Neural progenitor cell (in vitro differentiated cells): Measurements from ENCODE around the gene PLD6. TPM values are rescaled to one million over a fixed set of nuclear protein-coding genes. Genes with fewer than 3 reads are reported as not detected.

Source experiments
- DNase-seq: peaks from one replicate; pipeline ENCODE4 v3.0.0-alpha.2; 2016; ENCODE audit warnings: low spot score
- H2AFZ ChIP-seq: fragments of 200-600 bp; sonication (generic); replicated peaks from 2 replicates; pipeline ENCODE4 v1.6.1; 2016; ENCODE audit warnings: antibody characterized with exemption
- H3F3A ChIP-seq: fragments of 200-600 bp; sonication (generic); 2 replicates; pipeline ENCODE4 v1.6.1; 2016; ENCODE audit warnings: antibody characterized with exemption, low read depth
- H3K27ac ChIP-seq: fragments of 200-600 bp; sonication (generic); 2 replicates; pipeline ENCODE4 v1.5.1; 2016; ENCODE audit warnings: mild to moderate bottlenecking
- H3K27me3 ChIP-seq: fragments of 200-600 bp; sonication (generic); 2 replicates; pipeline ENCODE4 v1.6.1; 2016; ENCODE audit warnings: mild to moderate bottlenecking, moderate library complexity
- H3K36me3 ChIP-seq: fragments of 200-600 bp; sonication (generic); 2 replicates; pipeline ENCODE4 v1.5.1; 2016
- H3K4me1 ChIP-seq: fragments of 200-600 bp; sonication (generic); 2 replicates; pipeline ENCODE4 v1.6.1; 2016; ENCODE audit warnings: mixed run types
- H3K4me2 ChIP-seq: fragments of 200-600 bp; sonication (generic); 2 replicates; pipeline ENCODE4 v1.6.1; 2016
- H3K4me3 ChIP-seq: fragments of 200-600 bp; sonication (generic); 2 replicates; pipeline ENCODE4 v1.5.1; 2016
- H3K79me2 ChIP-seq: fragments of 200-600 bp; sonication (generic); 2 replicates; pipeline ENCODE4 v1.6.1; 2016; ENCODE audit warnings: low read depth
- H3K9ac ChIP-seq: fragments of 200-600 bp; sonication (generic); 2 replicates; pipeline ENCODE4 v1.6.1; 2016
- H3K9me3 ChIP-seq: fragments of 200-600 bp; sonication (generic); 2 replicates; pipeline ENCODE4 v1.5.1; 2016; ENCODE audit warnings: low read depth
- H4K20me1 ChIP-seq: fragments of 200-600 bp; sonication (generic); 2 replicates; pipeline ENCODE4 v1.6.1; 2016; ENCODE audit warnings: low read depth
- H3K27ac Mint-ChIP-seq: 3 replicates; pipeline ENCODE4 v1.8.0; 2021; ENCODE audit warnings: mixed read lengths
- H3K27me3 Mint-ChIP-seq: 2 replicates; pipeline ENCODE4 v1.8.0; 2022; ENCODE audit warnings: low read depth, mild to moderate bottlenecking, inconsistent platforms, moderate library complexity, mixed read lengths; ENCODE audit not compliant: insufficient read depth
- H3K36me3 Mint-ChIP-seq: 3 replicates; pipeline ENCODE4 v1.8.0; 2021; ENCODE audit warnings: mixed read lengths
- H3K4me1 Mint-ChIP-seq: 3 replicates; pipeline ENCODE4 v1.8.0; 2021; ENCODE audit warnings: mixed read lengths
- H3K4me3 Mint-ChIP-seq: 3 replicates; pipeline ENCODE4 v1.8.0; 2021; ENCODE audit warnings: mild to moderate bottlenecking, moderate library complexity, mixed read lengths
- H3K9me3 Mint-ChIP-seq: 3 replicates; pipeline ENCODE4 v1.8.0; 2020; ENCODE audit warnings: mixed read lengths
- CTCF ChIP-seq: fragments of 200-600 bp; sonication (generic); IDR thresholded peaks from 2 replicates; pipeline ENCODE4 v1.5.1; 2017; ENCODE audit warnings: antibody characterized with exemption, mild to moderate bottlenecking
- EZH2 ChIP-seq: fragments of 200-600 bp; sonication (generic); IDR thresholded peaks from 2 replicates; pipeline ENCODE4 v1.6.1; 2017; ENCODE audit warnings: antibody characterized with exemption, mild to moderate bottlenecking, moderate library complexity
- EZH2phosphoT487 ChIP-seq: fragments of 200-600 bp; sonication (generic); IDR thresholded peaks from 2 replicates; pipeline ENCODE4 v1.6.1; 2017; ENCODE audit warnings: antibody characterized with exemption
- total RNA-seq: library from RNA; depleted of rRNA; stranded (reverse); fragments of >200 nt; gene quantifications from 2 replicates; pipeline ENCODE4 v1.2.3, GENCODE V29; 2015; ENCODE audit warnings: low replicate concordance

Gene PLD6
- total RNA-seq, 1 donor from 2014 or later = 1.2 TPM

GRCh38 chr17:17165666-17166308 lies 40.3 kb downstream of the PLD6 start:
- no peaks in the 10 kb centered on the region for H3K36me3 ChIP-seq

GRCh38 chr17:17164676-17165075 lies 41.5 kb downstream of the PLD6 start:
- no peak overlapping the region for H3K27ac Mint-ChIP-seq
- peaks cover 6% of the 10 kb centered on the region for H3K27me3 Mint-ChIP-seq
- no peak overlapping the region for H3K27ac ChIP-seq
- H3K27me3 ChIP-seq = no peaks in the 10 kb centered on the region
- peaks cover 25% of the 10 kb centered on the region for H3K36me3 Mint-ChIP-seq
- H3K79me2 ChIP-seq = no peaks in the 10 kb centered on the region
- peaks cover 2% of the 10 kb centered on the region for H3K4me1 Mint-ChIP-seq
- H3K4me2 ChIP-seq = no peak overlapping the region
- no peak for DNase-seq
- no peak overlapping the region for H3K4me3 Mint-ChIP-seq
- no peaks in the 10 kb centered on the region for H3K9me3 ChIP-seq
- H3K36me3 ChIP-seq = no peaks in the 10 kb centered on the region
- H4K20me1 ChIP-seq = peaks cover 8% of the 10 kb centered on the region
- H3K4me1 ChIP-seq = no peaks in the 10 kb centered on the region
- no peak overlapping the region for H2AFZ ChIP-seq
- H3K9ac ChIP-seq = no peak overlapping the region
- H3F3A ChIP-seq = no peaks in the 10 kb centered on the region
- TF ChIP-seq CTCF = no peak
- no peak for TF ChIP-seq EZH2phosphoT487
- no peak for TF ChIP-seq EZH2
- H3K9me3 Mint-ChIP-seq = no peaks in the 10 kb centered on the region
- H3K4me3 ChIP-seq = no peak overlapping the region

More at GRCh38 chr17:17165666-17166308, 40.3 kb downstream of the PLD6 start:
- no peak for DNase-seq
- H3K4me1 ChIP-seq = no peaks in the 10 kb centered on the region
- H3K4me3 Mint-ChIP-seq = no peak overlapping the region
- no peak overlapping the region for H3K9ac ChIP-seq
- H4K20me1 ChIP-seq = peaks cover 8% of the 10 kb centered on the region
- H3K27me3 Mint-ChIP-seq = peaks cover 2% of the 10 kb centered on the region
- no peak overlapping the region for H3K27ac Mint-ChIP-seq
- TF ChIP-seq EZH2 (no peak), EZH2phosphoT487 (no peak), CTCF (no peak)
- no peak overlapping the region for H2AFZ ChIP-seq
- H3K9me3 Mint-ChIP-seq = no peaks in the 10 kb centered on the region
- H3K4me1 Mint-ChIP-seq = peaks cover 2% of the 10 kb centered on the region
- no peaks in the 10 kb centered on the region for H3K9me3 ChIP-seq
- no peak overlapping the region for H3K4me2 ChIP-seq
- H3K27me3 ChIP-seq = no peaks in the 10 kb centered on the region
- H3K27ac ChIP-seq = no peak overlapping the region
- H3F3A ChIP-seq = no peaks in the 10 kb centered on the region
- H3K79me2 ChIP-seq = no peaks in the 10 kb centered on the region
- peaks cover 23% of the 10 kb centered on the region for H3K36me3 Mint-ChIP-seq
- H3K4me3 ChIP-seq = no peak overlapping the region

- Mint-ChIP-seq H3K36me3 (peaks cover 29% of the 10 kb centered on the region), H3K4me3 (no peak overlapping the region), H3K27me3 (peaks cover 6% of the 10 kb centered on the region), H3K9me3 (no peaks in the 10 kb centered on the region), H3K4me1 (peaks cover 2% of the 10 kb centered on the region), H3K27ac (no peak overlapping the region)
- Histone ChIP-seq H3K4me1 (no peaks in the 10 kb centered on the region), H3K4me2 (no peak overlapping the region), H3K79me2 (no peaks in the 10 kb centered on the region), H3K36me3 (no peaks in the 10 kb centered on the region), H3K9me3 (no peaks in the 10 kb centered on the region), H3K27me3 (no peaks in the 10 kb centered on the region), H3F3A (no peaks in the 10 kb centered on the region), H3K9ac (no peak overlapping the region), H4K20me1 (peaks cover 8% of the 10 kb centered on the region), H3K4me3 (no peak overlapping the region), H3K27ac (no peak overlapping the region), H2AFZ (no peak overlapping the region)
- DNase-seq = no peak
- TF ChIP-seq CTCF = no peak
- TF ChIP-seq EZH2phosphoT487 = no peak
- TF ChIP-seq EZH2 = no peak
Measured at GRCh38 chr17:17164156-17164555, 42.0 kb downstream of the PLD6 start.
